IMR-90 (cell line): ENCODE results near the gene CA5B. TPM values are rescaled to one million over a fixed set of nuclear protein-coding genes. Genes with fewer than 3 reads are reported as not detected.
"Not testable (repeated sequence)": the region's sequence is repeated elsewhere in the genome, so short reads cannot be mapped to it uniquely, and the experiment has no call there.

Experiments
- ATAC-seq: fragments of 200-7000 bp; cut with Tn5 transposase; 2 replicates; pipeline ENCODE4 v1.9.1; 2020; ENCODE audit warnings: low read depth, mild to moderate bottlenecking, moderate library complexity
- BruUV-seq: library from RNA; stranded (reverse); fragments of 400-500 nt; replicated peaks from 2 replicates; lab custom pipeline; 2021; lab: Mats Ljungman, UMichigan
- CTCF ChIA-PET: fragments of 300-600 bp; formaldehyde crosslinking; extraction: SDS; loops from one replicate; lab custom pipeline; 2021; ENCODE audit warnings: antibody characterized with exemption; lab: Yijun Ruan, JAX
- POLR2A ChIA-PET: fragments of 300-600 bp; sonication (Branson Sonifier 250); formaldehyde crosslinking; loops from one replicate; lab custom pipeline; 2022; ENCODE audit warnings: antibody characterized with exemption; ENCODE audit not compliant: unreplicated experiment; lab: Charles Lee
- DNase-seq: peaks from one replicate; pipeline ENCODE4 v3.0.0; 2013
- H2AFZ ChIP-seq: replicated peaks from 2 replicates; pipeline ENCODE3; 2013; ENCODE audit warnings: low read length, mild to moderate bottlenecking; ENCODE audit not compliant: poor library complexity
- H2AK5ac ChIP-seq: 2 replicates; pipeline ENCODE4 v1.6.1; 2013; ENCODE audit warnings: low read depth, low read length, inconsistent platforms
- H2AK9ac ChIP-seq: replicated peaks from 2 replicates; pipeline ENCODE3; 2013; ENCODE audit warnings: mild to moderate bottlenecking, low read depth, low read length, moderate library complexity; ENCODE audit not compliant: poor library complexity
- H2BK120ac ChIP-seq: 2 replicates; pipeline ENCODE4 v1.6.1; 2013; ENCODE audit warnings: low read depth, low read length, inconsistent platforms
- H2BK15ac ChIP-seq: 3 replicates; pipeline ENCODE4 v1.6.1; 2013; ENCODE audit warnings: low read depth, low read length, inconsistent platforms
- H2BK20ac ChIP-seq: 2 replicates; pipeline ENCODE4 v1.6.1; 2013; ENCODE audit warnings: low read depth, mild to moderate bottlenecking, inconsistent platforms, low read length, moderate library complexity
- H2BK5ac ChIP-seq: 2 replicates; pipeline ENCODE4 v1.6.1; 2013; ENCODE audit warnings: mild to moderate bottlenecking, low read depth, low read length, inconsistent platforms; ENCODE audit not compliant: poor library complexity, severe bottlenecking
- H3K14ac ChIP-seq: replicated peaks from 2 replicates; pipeline ENCODE4 v1.6.1; 2013; ENCODE audit warnings: low read depth, low read length, inconsistent platforms
- H3K18ac ChIP-seq: 2 replicates; pipeline ENCODE4 v1.6.1; 2013; ENCODE audit warnings: low read depth, low read length, control low read depth
- H3K23ac ChIP-seq: 2 replicates; pipeline ENCODE4 v1.6.1; 2013; ENCODE audit warnings: low read depth, low read length, inconsistent platforms
- H3K27ac ChIP-seq: 2 replicates; pipeline ENCODE4 v1.5.1; 2013; ENCODE audit warnings: mild to moderate bottlenecking, control low read depth, low read length; ENCODE audit not compliant: insufficient read depth
- H3K27me3 ChIP-seq: 2 replicates; pipeline ENCODE4 v1.6.1; 2013; ENCODE audit warnings: low read length; ENCODE audit not compliant: control insufficient read depth, insufficient read depth
- H3K36me3 ChIP-seq: 2 replicates; pipeline ENCODE4 v1.6.1; 2013; ENCODE audit warnings: low read length, mixed read lengths; ENCODE audit not compliant: control insufficient read depth, insufficient read depth
- H3K4ac ChIP-seq: 2 replicates; pipeline ENCODE4 v1.6.1; 2013; ENCODE audit warnings: low read depth, low read length, inconsistent platforms
- H3K4me1 ChIP-seq: 2 replicates; pipeline ENCODE4 v1.6.1; 2013; ENCODE audit warnings: low read length, mixed read lengths; ENCODE audit not compliant: control insufficient read depth, insufficient read depth
- H3K4me2 ChIP-seq: 2 replicates; pipeline ENCODE4 v1.6.1; 2013; ENCODE audit warnings: low read depth, mild to moderate bottlenecking, control low read depth, low read length, moderate library complexity
- H3K4me3 ChIP-seq: 2 replicates; pipeline ENCODE4 v1.5.1; 2013; ENCODE audit warnings: low read depth, mild to moderate bottlenecking, control low read depth, low read length, moderate library complexity; ENCODE audit not compliant: insufficient read depth
- H3K56ac ChIP-seq: 2 replicates; pipeline ENCODE4 v1.6.1; 2013; ENCODE audit warnings: low read length, inconsistent platforms; ENCODE audit not compliant: insufficient read depth; ENCODE audit errors: extremely low read depth
- H3K79me1 ChIP-seq, 2 experiments: 2 replicates each; pipeline ENCODE4 v1.6.1; 2013; ENCODE audit warnings: low read length in 2 of 2, inconsistent platforms in 1 of 2, low read depth in 1 of 2
- H3K9ac ChIP-seq: 2 replicates; pipeline ENCODE4 v1.6.1; 2013; ENCODE audit warnings: low read depth, low read length, control low read depth
- H3K9me1 ChIP-seq: 2 replicates; pipeline ENCODE4 v1.6.1; 2013; ENCODE audit warnings: low read length, inconsistent platforms; ENCODE audit not compliant: insufficient read depth
- H3K9me3 ChIP-seq: 2 replicates; pipeline ENCODE4 v1.6.1; 2013; ENCODE audit warnings: low read length; ENCODE audit not compliant: control insufficient read depth, insufficient read depth
- H4K20me1 ChIP-seq: 2 replicates; pipeline ENCODE4 v1.6.1; 2013; ENCODE audit warnings: low read length, inconsistent platforms; ENCODE audit not compliant: insufficient read depth
- H4K5ac ChIP-seq: 2 replicates; pipeline ENCODE4 v1.6.1; 2013; ENCODE audit warnings: mild to moderate bottlenecking, low read depth, low read length, control low read depth
- H4K8ac ChIP-seq, 2 experiments: 2 replicates each; pipeline ENCODE4 v1.6.1; 2013; ENCODE audit warnings: low read depth in 2 of 2, low read length in 2 of 2, control low read depth in 1 of 2, inconsistent platforms in 1 of 2
- H4K91ac ChIP-seq: 2 replicates; pipeline ENCODE4 v1.6.1; 2013; ENCODE audit warnings: low read depth, low read length, inconsistent platforms; ENCODE audit not compliant: insufficient read depth
- WGBS, 2 experiments: methylation state at CpG; one replicate each; pipeline versions ENCODE4 v1.1.5 to v1.1.7; 2013; ENCODE audit warnings: missing lambda C conversion rate in 2 of 2; ENCODE audit not compliant: insufficient read length in 1 of 2; ENCODE audit errors: extremely low coverage in 2 of 2; 5-methylcytosine and 5-hydroxymethylcytosine counted together
- dilution Hi-C: fragments of 300-500 bp; cut with HindIII; formaldehyde crosslinking; loops from one replicate; pipeline ENCODE4 v1.14.3; 2018; ENCODE audit warnings: low sequenced_read_pairs; ENCODE audit not compliant: unreplicated experiment
- in situ Hi-C: fragments of 300-500 bp; cut with MboI; formaldehyde crosslinking; loops from 3 replicates; pipeline ENCODE4 v1.14.3; 2019; ENCODE audit warnings: low sequenced_read_pairs, inconsistent platforms, mixed read lengths
- intact Hi-C: fragments of 100-400 bp; cut with micrococcal nuclease; formaldehyde crosslinking; loops from 2 replicates; pipeline ENCODE4 v1.10.0; 2022
- polyA plus RNA-seq, 3 experiments: library from polyadenylated mRNA; depleted of rRNA; stranded (reverse); fragments of >200 nt; gene quantifications; 2 replicates each; pipeline ENCODE4 v1.2.3, GENCODE V29; 2012; ENCODE audit warnings: low replicate concordance in 1 of 3
- total RNA-seq: library from RNA; depleted of rRNA; stranded (reverse); fragments of >200 nt; gene quantifications from 2 replicates; pipeline ENCODE4 v1.2.3, GENCODE V29; 2012

Gene CA5B
- total and polyA plus RNA-seq, 2 of the 4 experiments (the other 2 are of a cell fraction) = 3.5 to 5.4 TPM

GRCh38 chrX:15731368-15731767 lies 6.7 kb upstream of the CA5B start:
- H3K4me2 ChIP-seq, H3K23ac ChIP-seq, H4K20me1 ChIP-seq, H2BK15ac ChIP-seq, H3K4me1 ChIP-seq, H4K91ac ChIP-seq, intact Hi-C loops, H4K8ac ChIP-seq, POLR2A ChIA-PET, H3K56ac ChIP-seq, H2AK9ac ChIP-seq, H3K27me3 ChIP-seq, dilution Hi-C loops, H3K9ac ChIP-seq, H3K18ac ChIP-seq, CTCF ChIA-PET, H2AFZ ChIP-seq, H3K9me3 ChIP-seq, H3K9me1 ChIP-seq, DNase-seq, H3K79me1 ChIP-seq, H3K36me3 ChIP-seq, H3K4ac ChIP-seq, H2AK5ac ChIP-seq, H3K14ac ChIP-seq, H4K5ac ChIP-seq, in situ Hi-C loops, BruUV-seq, ATAC-seq, H2BK5ac ChIP-seq, H2BK20ac ChIP-seq, H3K4me3 ChIP-seq, H2BK120ac ChIP-seq, H3K27ac ChIP-seq: not testable (repeated sequence)
- WGBS, 2 experiments = 83% methylated on average over 1 of the region's 4 CpGs; no CpG with 5 or more reads in 1 of the 2 experiments
